Measurements from ENCODE around the gene CNKSR1. TPM values are rescaled to one million over a fixed set of nuclear protein-coding genes. Genes with fewer than 3 reads are reported as not detected.

CNKSR1 gene
- total RNA-seq, 1 donor from 2014 or later: not detected

- no peak overlapping the region for H3K27ac ChIP-seq
- no peak for TF ChIP-seq CTCF (IDR thresholded peaks at IDR 0.05)
Measured at GRCh38 chr1:26188477-26188876, 11.2 kb downstream of the CNKSR1 start.

GRCh38 chr1:26189331-26189730 is 12.0 kb downstream of the CNKSR1 start:
- no peak overlapping the region for H3K4me3 ChIP-seq
- H3K9me3 ChIP-seq: no peaks in the 10 kb centered on the region
- peaks cover 0 to 2% of the 10 kb centered on the region in 2 donors for H3K36me3 ChIP-seq
- no peaks in the 10 kb centered on the region for H3K4me1 ChIP-seq
- no peak for DNase-seq (ENCODE audit: low spot score in 2 of 2)
- H3K27ac ChIP-seq: no peak overlapping the region
- no peaks in the 10 kb centered on the region for H3K27me3 ChIP-seq
- no peak for TF ChIP-seq CTCF (IDR thresholded peaks at IDR 0.05)
- intact Hi-C loops (cut with DNase I): no loop called here

More at GRCh38 chr1:26188477-26188876, 11.2 kb downstream of the CNKSR1 start:
- intact Hi-C loops (cut with DNase I): no loop called here
- no peak for DNase-seq (ENCODE audit: low spot score in 2 of 2)
- Histone ChIP-seq H3K4me3 (no peak overlapping the region), H3K27me3 (no peaks in the 10 kb centered on the region), H3K36me3 (peaks cover 0 to 2% of the 10 kb centered on the region in 2 donors), H3K9me3 (no peaks in the 10 kb centered on the region), H3K4me1 (no peaks in the 10 kb centered on the region)

GRCh38 chr1:26189751-26190275 is 12.5 kb downstream of the CNKSR1 start:
- Histone ChIP-seq H3K4me1 (no peaks in the 10 kb centered on the region), H3K27me3 (no peaks in the 10 kb centered on the region), H3K4me3 (no peak overlapping the region), H3K36me3 (peaks cover 0 to 2% of the 10 kb centered on the region in 2 donors), H3K9me3 (no peaks in the 10 kb centered on the region), H3K27ac (no peak overlapping the region)
- no peak for TF ChIP-seq CTCF (IDR thresholded peaks at IDR 0.05)
- intact Hi-C loops (cut with DNase I): no loop called here
- DNase-seq (ENCODE audit: low spot score in 2 of 2): no peak

- no peaks in the 10 kb centered on the region for H3K27me3 ChIP-seq
- H3K27ac ChIP-seq: no peak within 1 kb of the TSS
- no peak for DNase-seq (ENCODE audit: low spot score in 2 of 2)
- H3K4me3 ChIP-seq: no peak within 1 kb of the TSS
- peaks cover 0 to 2% of the 10 kb centered on the region in 2 donors for H3K36me3 ChIP-seq
- no peaks in the 10 kb centered on the region for H3K4me1 ChIP-seq
- no peak for TF ChIP-seq CTCF (IDR thresholded peaks at IDR 0.05)
- no peaks in the 10 kb centered on the region for H3K9me3 ChIP-seq
- intact Hi-C loops (cut with DNase I): no loop called here
Measured at GRCh38 chr1:26190373-26190987, 13.2 kb downstream of the CNKSR1 start, which contains the start of gene CATSPER4. TSS of gene CATSPER4 (plus strand) at chr1:26190602. CDS start at chr1:26190628, 26 bp downstream.

DNA sequence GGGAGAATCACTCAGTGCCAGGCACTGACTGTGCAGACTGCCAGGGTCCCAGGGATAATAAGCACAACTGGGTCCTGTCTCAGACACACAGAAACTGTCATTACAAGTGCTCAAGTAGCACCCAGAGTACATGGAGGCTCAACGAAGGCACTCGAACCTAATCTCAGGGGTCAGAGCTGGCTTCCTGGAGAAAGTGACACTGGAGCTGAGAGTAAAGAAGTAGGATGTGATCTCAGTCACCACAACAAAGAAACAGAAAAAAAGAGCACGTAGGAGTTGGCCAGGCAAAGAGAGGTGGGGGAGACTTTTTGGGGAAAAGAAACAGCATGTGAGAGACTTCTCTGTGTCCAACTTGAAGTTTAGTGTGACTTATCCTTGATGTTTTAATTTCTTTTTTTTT is 14.4 kb downstream of the CNKSR1 start:
- Histone ChIP-seq H3K4me3 (no peak overlapping the region), H3K4me1 (no peaks in the 10 kb centered on the region), H3K27me3 (no peaks in the 10 kb centered on the region), H3K27ac (no peak overlapping the region), H3K36me3 (peaks cover 0 to 2% of the 10 kb centered on the region in 2 donors), H3K9me3 (no peaks in the 10 kb centered on the region)
- no peak for TF ChIP-seq CTCF (IDR thresholded peaks at IDR 0.05)
- no peak for DNase-seq (ENCODE audit: low spot score in 2 of 2)
- intact Hi-C loops (cut with DNase I): no loop called here

Data from ascending aorta (tissue), 2 donors.